Measurements from ENCODE around the gene CNDP2.

GRCh38 chr18:74534150-74534969, 38.2 kb downstream of the CNDP2 start, which contains the start of gene CNDP1:
- no peak for TF ChIP-seq EZH2 (optimal IDR thresholded peaks at IDR 0.05; ENCODE audit: low read depth, low read length)
- TF ChIP-seq CTCF (IDR thresholded peaks at IDR 0.05; ENCODE audit: low read length): no peak

All from MM.1S (cell line).